Loucy (cell line): ENCODE measurements around the gene MTMR2.

ENCODE experiments used
- EZH2phosphoT487 ChIP-seq: fragments of 200-600 bp; IDR thresholded peaks from 2 replicates; pipeline ENCODE4 v1.6.1; 2018; ENCODE audit warnings: antibody characterized with exemption, mild to moderate bottlenecking, moderate library complexity, borderline replicate concordance
- TF ChIP-seq, protein P1 (sequence below): fragments of 200-600 bp; sonication (generic); conservative IDR thresholded peaks from 2 replicates; pipeline ENCODE4 v1.5.1; 2014; ENCODE audit warnings: mild to moderate bottlenecking, antibody characterized with exemption, low read length

DNA sequence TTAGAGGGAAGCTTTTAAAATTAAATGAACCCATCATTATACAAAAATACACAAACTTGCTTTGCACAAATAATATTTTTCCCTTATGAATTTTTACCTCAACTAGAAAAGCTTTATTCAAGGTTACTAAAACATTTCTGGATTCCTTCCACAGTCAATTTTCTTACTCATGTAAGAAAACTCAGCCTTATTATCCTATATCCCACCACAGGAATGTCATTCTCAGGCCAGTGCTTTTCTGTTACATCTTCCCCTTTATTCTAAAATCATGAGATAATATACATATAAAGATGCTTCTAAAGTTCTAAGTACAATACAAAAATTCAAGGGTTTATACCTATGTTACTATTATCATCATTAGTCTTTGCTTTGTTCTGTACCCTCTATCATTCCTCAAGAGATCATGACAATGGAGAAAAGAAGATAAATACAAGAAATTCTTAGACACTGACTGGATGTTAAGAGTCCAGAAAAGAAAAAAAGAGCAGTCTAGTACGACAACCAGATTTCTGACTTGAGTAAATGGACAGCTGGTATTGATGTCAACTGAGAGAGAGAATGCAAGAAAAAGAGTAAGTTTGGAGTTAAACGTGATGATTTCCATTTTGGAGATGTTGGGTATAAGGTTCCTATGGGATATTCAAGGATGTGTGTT lies 60.3 kb downstream of the MTMR2 start:
- TF ChIP-seq, protein P1, sequence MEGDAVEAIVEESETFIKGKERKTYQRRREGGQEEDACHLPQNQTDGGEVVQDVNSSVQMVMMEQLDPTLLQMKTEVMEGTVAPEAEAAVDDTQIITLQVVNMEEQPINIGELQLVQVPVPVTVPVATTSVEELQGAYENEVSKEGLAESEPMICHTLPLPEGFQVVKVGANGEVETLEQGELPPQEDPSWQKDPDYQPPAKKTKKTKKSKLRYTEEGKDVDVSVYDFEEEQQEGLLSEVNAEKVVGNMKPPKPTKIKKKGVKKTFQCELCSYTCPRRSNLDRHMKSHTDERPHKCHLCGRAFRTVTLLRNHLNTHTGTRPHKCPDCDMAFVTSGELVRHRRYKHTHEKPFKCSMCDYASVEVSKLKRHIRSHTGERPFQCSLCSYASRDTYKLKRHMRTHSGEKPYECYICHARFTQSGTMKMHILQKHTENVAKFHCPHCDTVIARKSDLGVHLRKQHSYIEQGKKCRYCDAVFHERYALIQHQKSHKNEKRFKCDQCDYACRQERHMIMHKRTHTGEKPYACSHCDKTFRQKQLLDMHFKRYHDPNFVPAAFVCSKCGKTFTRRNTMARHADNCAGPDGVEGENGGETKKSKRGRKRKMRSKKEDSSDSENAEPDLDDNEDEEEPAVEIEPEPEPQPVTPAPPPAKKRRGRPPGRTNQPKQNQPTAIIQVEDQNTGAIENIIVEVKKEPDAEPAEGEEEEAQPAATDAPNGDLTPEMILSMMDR, result no peak
- no peak for TF ChIP-seq EZH2phosphoT487
